H1 (cell line): ENCODE measurements around the gene PTPRD. TPM values are rescaled to one million over a fixed set of nuclear protein-coding genes. Genes with fewer than 3 reads are reported as not detected.

Experiments
- CBX8 ChIP-seq: fragments of 300-800, 300-1000 bp; sonication (generic); IDR thresholded peaks from 2 replicates; pipeline ENCODE4 v1.7.1; 2016; ENCODE audit warnings: low read depth, low read length, borderline replicate concordance
- polyA plus RNA-seq, 7 experiments: library from polyadenylated mRNA; depleted of rRNA in 3 of 7; stranded (reverse) in 5 of 7; unstranded in 2 of 7; fragments of >200 nt in 5 of 7; fragments of 200-250 nt in 2 of 7; gene quantifications; 1 replicate in 5 of 7; 2 replicates in 1 of 7; 4 replicates in 1 of 7; pipeline versions ENCODE4 v1.2.1 to v1.2.3, GENCODE V29; 2011 to 2013; ENCODE audit warnings: missing spikeins in 2 of 7, mixed read lengths in 2 of 7
- total RNA-seq: library from RNA; stranded (reverse); fragmentation: NEBNext Ultra II Directional; extraction: Animal tissue kit (Norgen Biotek cat#: 25700); gene quantifications from 2 replicates; pipeline ENCODE4 v1.2.1, GENCODE V29; 2021

PTPRD gene
- total and polyA plus RNA-seq, 2 of the 8 experiments (the other 6 are each of a cell fraction or from before 2014, with no cell fraction given): 17.2 to 77.0 TPM

GRCh38 chr9:9778293-9778692 is 834.5 kb downstream of the PTPRD start (continued):
- TF ChIP-seq CBX8: no peak
- TF ChIP-seq, all 59 proteins: peak for 0
